Measurements from ENCODE around the gene TAF15.

DNA sequence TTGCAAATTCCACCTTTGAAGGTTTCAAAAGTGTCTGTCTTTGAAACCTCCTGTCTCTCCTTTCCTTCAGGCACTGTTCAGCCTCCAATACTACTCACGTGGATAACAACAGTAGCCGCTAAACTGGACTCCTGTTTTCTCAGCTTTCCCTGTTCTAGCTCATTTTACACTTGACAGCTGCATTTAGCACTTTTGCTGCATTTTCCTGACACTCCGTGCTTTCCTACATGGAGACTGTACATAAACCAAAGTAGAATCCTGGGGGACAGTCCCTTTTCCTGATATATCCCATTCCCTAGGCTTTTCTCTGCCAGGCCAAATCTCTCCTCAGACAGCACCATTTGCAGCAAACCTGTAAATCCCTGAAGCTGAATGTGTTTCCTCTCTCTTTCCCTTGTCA, 67.2 kb downstream of the TAF15 start:
- no peak for TF ChIP-seq CTCF (IDR thresholded peaks at IDR 0.05)
- no peak for TF ChIP-seq EP300 (IDR thresholded peaks at IDR 0.05)
- no peak for TF ChIP-seq POLR2AphosphoS5 (IDR thresholded peaks at IDR 0.05)
- TF ChIP-seq POLR2A (IDR thresholded peaks at IDR 0.05): no peak
